Spleen (tissue), 11 donors: ENCODE measurements around the gene LRBA. TPM values are rescaled to one million over a fixed set of nuclear protein-coding genes. Genes with fewer than 3 reads are reported as not detected.

Experiments
- DNase-seq: peaks from one replicate; pipeline ENCODE4 v3.0.0-alpha.2; 2020
- H3K27ac ChIP-seq, 8 donors: fragments of 200-600 bp; sonication (generic) in 7 of 8; 1 replicate in 4 of 8; 2 replicates in 4 of 8; pipeline versions ENCODE4 v1.5.0 to v1.8.0; 2016 to 2021; ENCODE audit warnings: inconsistent platforms in 4 of 8, mild to moderate bottlenecking in 4 of 8, moderate library complexity in 1 of 8
- H3K27me3 ChIP-seq, 7 donors: fragments of 200-600 bp; sonication (generic) in 6 of 7; replicated peaks in 1 of 7; 1 replicate in 4 of 7; 2 replicates in 3 of 7; pipeline versions ENCODE4 v1.5.0 to v1.8.0; 2016 to 2021; ENCODE audit warnings: inconsistent platforms in 3 of 7, mild to moderate bottlenecking in 1 of 7
- H3K36me3 ChIP-seq, 6 donors: fragments of 200-600 bp; sonication (generic) in 5 of 6; 1 replicate in 4 of 6; 2 replicates in 2 of 6; pipeline versions ENCODE4 v1.5.0 to v1.8.0; 2016 to 2021; ENCODE audit warnings: inconsistent platforms in 2 of 6
- H3K4me1 ChIP-seq, 6 donors: fragments of 200-600 bp; sonication (generic) in 5 of 6; 1 replicate in 3 of 6; 2 replicates in 3 of 6; pipeline versions ENCODE4 v1.5.0 to v1.8.0; 2016 to 2021; ENCODE audit warnings: inconsistent platforms in 3 of 6
- H3K4me3 ChIP-seq, 8 donors: fragments of 200-600 bp; sonication (generic) in 7 of 8; 1 replicate in 4 of 8; 2 replicates in 4 of 8; pipeline versions ENCODE4 v1.5.0 to v1.8.0; 2016 to 2021; ENCODE audit warnings: inconsistent platforms in 4 of 8, mild to moderate bottlenecking in 4 of 8, moderate library complexity in 2 of 8
- H3K9me3 ChIP-seq, 8 donors: fragments of 200-600 bp; sonication (generic) in 7 of 8; 1 replicate in 4 of 8; 2 replicates in 4 of 8; pipeline versions ENCODE4 v1.5.0 to v1.8.0; 2016 to 2021; ENCODE audit warnings: inconsistent platforms in 4 of 8
- POLR2A ChIP-seq, 3 donors: fragments of 450-650 bp; IDR thresholded peaks; one replicate each; pipeline ENCODE4 v1.5.1; 2017; ENCODE audit warnings: antibody characterized with exemption in 3 of 3, mild to moderate bottlenecking in 1 of 3
- POLR2AphosphoS5 ChIP-seq, 3 donors: sonication (generic); formaldehyde crosslinking; IDR thresholded peaks; one replicate each; pipeline ENCODE4 v1.5.1; 2017; ENCODE audit warnings: antibody characterized with exemption in 3 of 3
- WGBS, 5 donors: extraction: QIAGEN DNeasy Blood & Tissue Kit in 3 of 5; methylation state at CpG; one replicate each; pipeline versions ENCODE4 v1.1.5 to v1.1.7; 2013 to 2018; 5-methylcytosine and 5-hydroxymethylcytosine counted together
- intact Hi-C: fragments of 100-400 bp; cut with DNase I; formaldehyde crosslinking; loops from one replicate; pipeline ENCODE4 v1.15.0; 2023; ENCODE audit warnings: low total_unique reads
- polyA plus RNA-seq, 3 donors: library from polyadenylated mRNA; stranded (reverse); fragments of 200-250 nt; gene quantifications; one replicate each; pipeline ENCODE4 v1.2.1, GENCODE V29; 2013
- total RNA-seq, 7 donors: library from RNA; depleted of rRNA in 3 of 7; stranded (reverse); fragments of >200 nt in 3 of 7; fragmentation: NEBNext Ultra II Directional in 4 of 7; extraction: Animal tissue kit (Norgen Biotek cat#: 25700) in 4 of 7; gene quantifications; one replicate each; pipeline versions ENCODE4 v1.1.0 to v1.2.1, GENCODE V29; 2016 to 2021
- TF ChIP-seq, protein P1 (sequence below), 11 experiments: fragments of 200-600 bp in 7 of 11; fragments of 450-650 bp in 4 of 11; sonication (generic) in 4 of 11; IDR thresholded peaks in 8 of 11; conservative IDR thresholded peaks in 3 of 11; 1 replicate in 7 of 11; 2 replicates in 4 of 11; pipeline versions ENCODE4 v1.4.0 to v1.8.0; 2016 to 2021; ENCODE audit warnings: antibody characterized with exemption in 11 of 11, inconsistent platforms in 4 of 11, mild to moderate bottlenecking in 1 of 11
- donor health status: healthy with polysubstance abuse.
- donor health status: DM: no; HTN: no; CAD: no; lungs with moderate emphysema.
- donor health status: DM: no; HTN: no; CAD: no.
- donor health status: Bipolar disorder and iron deficiency.
- donor health status: healthy.
- donor health status: DM: no; HTN: no; CAD: no.
- donor health status: DM: yes; HTN: yes; CAD: no.

Gene LRBA
- total and polyA plus RNA-seq, 10 donors = 8.2 to 84.9 (median 50.5) TPM

DNA sequence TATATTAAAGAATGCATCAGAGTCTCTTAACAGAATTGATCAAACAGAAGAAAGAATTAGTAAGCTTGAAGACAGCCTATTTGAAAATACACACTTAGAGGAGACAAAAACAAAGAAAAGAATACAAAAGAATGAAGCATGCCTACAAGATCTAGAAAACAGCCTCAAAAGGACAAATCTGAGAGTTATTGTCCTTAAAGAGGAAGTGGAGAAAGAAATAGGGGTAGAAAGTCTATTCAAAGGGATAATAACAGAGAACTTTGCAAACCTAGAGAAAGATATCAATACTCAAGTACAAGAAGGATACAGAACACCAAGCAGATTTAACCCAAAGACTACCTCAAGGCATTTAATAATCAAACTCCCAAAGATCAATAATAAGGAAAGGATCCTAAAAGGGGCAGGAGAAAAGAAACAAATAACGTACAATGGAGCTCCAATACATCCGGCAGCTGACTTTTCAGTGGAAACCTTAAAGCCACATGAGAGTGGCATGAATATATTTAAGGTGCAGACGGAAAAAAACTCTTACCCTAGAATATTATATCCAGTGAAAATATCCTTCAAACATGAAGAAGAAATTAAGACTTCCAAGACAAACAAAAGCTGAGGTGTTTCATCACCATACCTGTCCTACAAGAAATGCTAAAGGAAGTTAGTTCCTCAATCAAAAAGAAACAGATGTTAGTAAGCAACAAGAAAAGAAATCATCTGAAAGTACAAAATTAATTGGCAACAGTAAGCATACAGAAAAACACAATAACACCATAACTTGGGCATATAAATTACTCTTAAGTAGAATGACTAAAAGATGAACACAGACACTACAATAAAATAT, 36.1 kb downstream of the LRBA start:
- no peak for TF ChIP-seq POLR2A (IDR thresholded peaks at IDR 0.05)
- TF ChIP-seq POLR2AphosphoS5 (IDR thresholded peaks at IDR 0.05) = no peak
- TF ChIP-seq, protein P1, sequence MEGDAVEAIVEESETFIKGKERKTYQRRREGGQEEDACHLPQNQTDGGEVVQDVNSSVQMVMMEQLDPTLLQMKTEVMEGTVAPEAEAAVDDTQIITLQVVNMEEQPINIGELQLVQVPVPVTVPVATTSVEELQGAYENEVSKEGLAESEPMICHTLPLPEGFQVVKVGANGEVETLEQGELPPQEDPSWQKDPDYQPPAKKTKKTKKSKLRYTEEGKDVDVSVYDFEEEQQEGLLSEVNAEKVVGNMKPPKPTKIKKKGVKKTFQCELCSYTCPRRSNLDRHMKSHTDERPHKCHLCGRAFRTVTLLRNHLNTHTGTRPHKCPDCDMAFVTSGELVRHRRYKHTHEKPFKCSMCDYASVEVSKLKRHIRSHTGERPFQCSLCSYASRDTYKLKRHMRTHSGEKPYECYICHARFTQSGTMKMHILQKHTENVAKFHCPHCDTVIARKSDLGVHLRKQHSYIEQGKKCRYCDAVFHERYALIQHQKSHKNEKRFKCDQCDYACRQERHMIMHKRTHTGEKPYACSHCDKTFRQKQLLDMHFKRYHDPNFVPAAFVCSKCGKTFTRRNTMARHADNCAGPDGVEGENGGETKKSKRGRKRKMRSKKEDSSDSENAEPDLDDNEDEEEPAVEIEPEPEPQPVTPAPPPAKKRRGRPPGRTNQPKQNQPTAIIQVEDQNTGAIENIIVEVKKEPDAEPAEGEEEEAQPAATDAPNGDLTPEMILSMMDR (IDR thresholded peaks at IDR 0.05 in 8 of 11, conservative IDR thresholded peaks at IDR 0.05 in 3 of 11) = no peak
- H3K27me3 ChIP-seq = no peaks in the 10 kb centered on the region
- H3K4me3 ChIP-seq = no peak overlapping the region
- WGBS, 5 donors = 94 to 96% (median 94%) methylated on average over 3 of the region's 3 CpGs
- intact Hi-C loops = no loop called here
- no peak for DNase-seq
- peaks cover 0 to 11% (median 0%) of the 10 kb centered on the region in 8 donors for H3K9me3 ChIP-seq
- H3K36me3 ChIP-seq = peaks cover 0 to 13% (median 0%) of the 10 kb centered on the region in 6 donors
- no peak overlapping the region for H3K27ac ChIP-seq
- H3K4me1 ChIP-seq = peaks cover 0 to 24% (median under 1%) of the 10 kb centered on the region in 6 donors

DNA sequence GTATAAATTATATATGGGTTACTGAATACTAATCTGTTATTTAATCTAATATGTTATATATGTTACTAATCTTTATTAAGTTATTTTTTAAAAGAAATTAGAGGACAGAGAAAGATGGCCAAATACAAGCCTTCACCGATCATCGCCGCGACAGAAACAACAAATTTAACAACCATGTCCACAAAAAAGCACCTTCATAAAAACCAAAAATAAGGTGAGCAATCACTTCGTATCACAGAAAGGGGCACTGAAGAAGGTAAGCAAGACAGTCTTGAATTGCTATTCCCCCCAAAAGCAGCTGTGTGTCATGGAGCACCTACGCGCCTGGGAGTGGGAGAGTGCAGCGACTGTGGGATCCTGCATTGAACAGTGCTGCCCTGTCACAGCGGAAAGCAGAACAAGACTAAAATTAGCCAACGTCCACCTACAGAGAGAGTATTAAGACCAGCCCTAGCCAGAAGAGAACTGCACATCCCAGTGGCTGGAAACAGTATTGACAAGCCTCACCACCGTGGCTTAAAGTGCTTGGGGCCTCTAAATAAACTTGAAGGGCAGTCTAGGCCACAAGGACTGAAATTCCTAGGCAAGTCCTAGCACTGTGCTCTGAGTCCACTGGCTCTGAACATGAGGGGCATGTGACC, 38.5 kb downstream of the LRBA start:
- peaks cover 0 to 6% (median 0%) of the 10 kb centered on the region in 6 donors for H3K36me3 ChIP-seq
- DNase-seq = no peak
- no peak overlapping the region for H3K4me3 ChIP-seq
- peaks cover 0 to 11% (median 0%) of the 10 kb centered on the region in 8 donors for H3K9me3 ChIP-seq
- H3K4me1 ChIP-seq = peaks cover 0 to 39% (median 14%) of the 10 kb centered on the region in 6 donors
- WGBS, 5 donors = 77 to 81% (median 80%) methylated on average over 11 of the region's 11 CpGs
- intact Hi-C loops = no loop called here
- no peak overlapping the region for H3K27ac ChIP-seq
- no peaks in the 10 kb centered on the region for H3K27me3 ChIP-seq
- TF ChIP-seq, protein P1 (IDR thresholded peaks at IDR 0.05 in 8 of 11, conservative IDR thresholded peaks at IDR 0.05 in 3 of 11) = no peak
- no peak for TF ChIP-seq POLR2AphosphoS5 (IDR thresholded peaks at IDR 0.05)
- no peak for TF ChIP-seq POLR2A (IDR thresholded peaks at IDR 0.05)

DNA sequence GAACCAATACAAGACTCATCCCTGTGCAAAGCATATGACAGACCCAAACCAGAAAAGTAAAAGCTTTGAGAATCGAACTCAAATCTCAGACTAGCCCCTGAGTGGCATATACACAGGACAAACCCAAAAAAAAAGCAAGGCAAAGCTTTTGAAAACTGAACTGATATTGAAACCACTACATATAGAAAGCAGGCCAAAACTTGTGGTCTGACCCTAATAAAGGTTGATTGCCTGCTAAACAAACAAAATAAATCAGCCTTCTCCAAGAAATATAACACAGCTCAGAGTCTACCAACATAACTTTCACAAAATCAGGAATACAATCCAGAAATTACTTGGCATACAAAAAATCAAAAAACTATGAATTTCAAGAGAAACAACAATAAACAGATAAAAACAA, 40.3 kb downstream of the LRBA start:
- 78 to 89% (median 86%) methylated on average over 1 of the region's 1 CpG for WGBS, 5 donors
- Histone ChIP-seq H3K27me3 (no peaks in the 10 kb centered on the region), H3K9me3 (peaks cover 0 to 11% (median 0%) of the 10 kb centered on the region in 8 donors), H3K4me3 (no peak overlapping the region), H3K36me3 (peaks cover 0 to 6% (median 0%) of the 10 kb centered on the region in 6 donors), H3K27ac (no peak overlapping the region), H3K4me1 (peaks cover 0 to 48% (median 16%) of the 10 kb centered on the region in 6 donors)
- intact Hi-C loops = no loop called here
- no peak for DNase-seq
- TF ChIP-seq, protein P1 (IDR thresholded peaks at IDR 0.05 in 8 of 11, conservative IDR thresholded peaks at IDR 0.05 in 3 of 11) = no peak
- TF ChIP-seq POLR2A (IDR thresholded peaks at IDR 0.05) (no peak), POLR2AphosphoS5 (IDR thresholded peaks at IDR 0.05) (no peak)

DNA sequence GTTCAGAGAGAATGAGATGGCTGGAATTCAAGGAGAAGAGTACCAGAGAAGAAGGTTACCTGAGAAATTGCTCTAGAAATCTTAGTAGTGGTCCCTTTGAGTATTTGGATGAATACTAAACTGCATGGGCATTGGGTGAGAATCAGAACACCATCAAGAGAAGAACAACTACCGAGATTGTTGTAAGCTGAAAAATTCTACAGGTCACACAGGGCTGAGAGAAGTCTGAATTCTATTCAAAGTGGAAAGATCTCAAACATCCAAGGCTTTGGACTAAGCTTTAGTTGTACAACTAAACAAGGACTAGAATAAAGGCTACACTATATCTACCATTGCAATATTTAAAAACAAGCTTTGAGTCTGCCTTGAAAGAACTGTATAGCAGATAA, 40.8 kb downstream of the LRBA start:
- Histone ChIP-seq H3K36me3 (peaks cover 0 to 6% (median 0%) of the 10 kb centered on the region in 6 donors), H3K9me3 (peaks cover 0 to 10% (median 0%) of the 10 kb centered on the region in 8 donors), H3K4me3 (no peak overlapping the region), H3K4me1 (peaks cover 0 to 48% (median 16%) of the 10 kb centered on the region in 6 donors), H3K27ac (no peak overlapping the region), H3K27me3 (no peaks in the 10 kb centered on the region)
- TF ChIP-seq POLR2A (IDR thresholded peaks at IDR 0.05) (no peak), POLR2AphosphoS5 (IDR thresholded peaks at IDR 0.05) (no peak)
- TF ChIP-seq, protein P1 (IDR thresholded peaks at IDR 0.05 in 8 of 11, conservative IDR thresholded peaks at IDR 0.05 in 3 of 11) = no peak
- no peak for DNase-seq
- 93 to 98% (median 95%) methylated on average over 1 of the region's 1 CpG for WGBS, 5 donors
- intact Hi-C loops = no loop called here
